GM12872 (cell line): ENCODE data around the gene TRAP1.

ENCODE experiments used
- CTCF ChIP-seq: IDR thresholded peaks from 3 replicates; pipeline ENCODE4 v1.5.1; 2011; ENCODE audit warnings: low read depth, mild to moderate bottlenecking, low read length, moderate library complexity; ENCODE audit not compliant: insufficient read depth

The TRAP1 gene

GRCh38 chr16:3611146-3611975 is 106.0 kb downstream of the TRAP1 start, which contains the start of gene SLX4:
SLX4 (minus strand) TSS chr16:3611606; CDS start chr16:3608964, 2,642 bp downstream.
- TF ChIP-seq CTCF = no peak

DNA sequence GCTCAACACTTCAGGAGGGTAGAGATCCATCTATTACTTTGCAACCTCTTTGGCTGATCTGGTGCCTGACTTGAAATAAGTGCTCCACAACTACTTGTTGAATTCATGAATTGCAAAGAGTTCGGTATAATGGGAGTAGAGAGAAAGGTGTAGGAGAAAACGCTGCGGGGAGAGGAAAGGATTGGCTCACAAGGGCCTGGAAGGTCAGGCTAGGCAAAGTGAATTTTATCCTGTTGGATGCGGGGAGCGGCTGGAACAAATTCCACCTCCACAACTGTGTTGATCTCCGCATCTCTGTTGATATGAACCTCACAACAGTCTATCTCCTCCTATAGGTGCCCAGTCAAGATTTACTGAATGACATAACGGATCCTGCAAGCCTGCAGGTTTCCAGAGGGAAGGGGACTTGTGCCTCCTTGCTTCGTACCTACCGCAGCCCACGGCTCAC is 106.6 kb downstream of the TRAP1 start:
- TF ChIP-seq CTCF = no peak

- TF ChIP-seq CTCF = no peak
Measured at GRCh38 chr16:3609895-3610697, 107.2 kb downstream of the TRAP1 start.

DNA sequence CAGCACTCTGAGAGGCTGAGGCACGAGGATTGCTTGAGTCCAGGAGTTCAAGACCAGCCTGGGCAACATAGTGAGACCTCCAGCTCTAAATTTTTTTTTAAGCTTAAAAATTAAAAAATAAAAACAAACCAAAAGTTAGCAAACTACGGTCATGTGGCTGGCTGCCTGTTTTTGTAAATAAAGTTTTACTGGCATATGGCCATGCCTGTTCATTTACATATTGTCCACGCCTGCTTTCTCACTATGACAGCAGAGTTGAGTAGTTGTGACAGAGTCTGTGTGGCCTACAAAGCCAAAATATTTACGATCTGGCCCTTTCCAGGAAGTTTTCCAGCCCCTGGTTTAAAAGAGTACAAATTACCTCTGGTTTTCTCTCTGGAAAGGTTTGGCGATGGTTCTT is 109.3 kb downstream of the TRAP1 start:
- no peak for TF ChIP-seq CTCF
